HG02623 (cell line): ENCODE results near the gene DAPK1.

ENCODE experiments used
- ATAC-seq: cut with Tn5 transposase; IDR thresholded peaks from one replicate; pipeline ENCODE4 v1.9.1; 2021; ENCODE audit warnings: moderate library complexity; ENCODE audit not compliant: unreplicated experiment

The DAPK1 gene

DNA sequence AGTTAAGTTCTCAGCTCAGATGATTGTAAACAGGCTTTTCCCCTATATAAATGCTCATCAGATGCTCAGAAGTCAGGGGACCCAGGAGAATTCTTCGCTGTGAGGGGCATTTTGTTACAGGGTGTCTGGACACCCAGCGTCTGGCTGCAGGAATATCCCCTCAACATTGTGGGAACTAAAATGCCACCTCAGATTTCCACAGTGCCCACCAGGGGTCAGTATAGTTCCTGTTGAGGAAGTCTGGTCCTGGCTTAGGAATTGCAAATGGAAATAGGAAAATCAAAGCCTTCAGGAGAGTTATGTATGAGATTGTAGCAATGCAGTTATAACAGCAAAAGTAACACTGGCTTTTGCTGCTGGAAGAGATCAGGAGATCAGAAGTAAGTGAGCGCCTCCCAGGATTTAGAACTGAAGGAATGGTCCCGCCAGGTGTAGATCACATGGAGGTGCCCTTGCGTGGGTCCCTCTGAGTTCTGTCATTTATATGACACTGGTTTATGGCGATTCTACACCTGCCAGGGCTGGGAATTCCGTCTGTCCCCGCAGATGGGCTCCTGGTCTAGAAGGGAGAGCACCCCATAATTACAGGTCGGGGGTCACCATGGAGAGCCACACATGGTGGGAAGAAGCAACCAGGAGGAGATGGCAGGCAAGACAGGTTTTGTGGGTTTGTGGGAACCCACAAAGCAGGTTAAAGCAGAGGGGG is 181.1 kb downstream of the DAPK1 start:
- ATAC-seq: no peak

DNA sequence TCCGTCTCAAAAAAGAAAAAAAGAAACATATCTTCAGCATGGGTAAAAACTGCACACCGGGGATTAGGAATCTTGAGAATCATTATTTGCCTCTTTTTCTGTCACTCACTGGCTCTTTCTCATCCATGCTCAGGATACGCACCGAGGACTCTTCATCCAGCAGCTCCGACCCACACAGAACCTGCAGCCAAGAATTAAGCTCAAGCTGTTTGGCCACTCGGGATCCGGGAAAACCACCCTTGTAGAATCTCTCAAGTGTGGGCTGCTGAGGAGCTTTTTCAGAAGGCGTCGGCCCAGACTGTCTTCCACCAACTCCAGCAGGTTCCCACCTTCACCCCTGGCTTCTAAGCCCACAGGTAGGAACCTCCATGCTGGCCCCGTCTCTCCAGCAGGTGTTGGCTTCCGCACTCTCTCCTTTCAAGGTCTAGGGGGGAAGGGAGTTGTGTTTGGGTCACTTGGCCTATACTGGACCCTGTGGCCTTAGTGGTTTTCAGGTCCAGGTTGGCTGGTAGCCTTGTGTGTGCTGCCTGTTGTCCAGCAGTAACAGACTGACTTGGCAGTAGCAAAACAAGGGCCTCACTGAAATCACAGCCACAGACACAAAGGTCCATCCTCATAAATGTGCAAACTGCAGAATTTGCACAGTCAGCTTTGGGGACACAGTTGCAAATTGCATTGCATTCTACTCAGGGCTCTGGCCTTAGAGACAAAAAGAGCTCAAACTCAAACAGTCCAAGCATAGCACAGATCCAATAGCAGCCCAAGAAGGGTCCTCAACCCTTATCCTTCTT is 183.8 kb downstream of the DAPK1 start:
- no peak for ATAC-seq

DNA sequence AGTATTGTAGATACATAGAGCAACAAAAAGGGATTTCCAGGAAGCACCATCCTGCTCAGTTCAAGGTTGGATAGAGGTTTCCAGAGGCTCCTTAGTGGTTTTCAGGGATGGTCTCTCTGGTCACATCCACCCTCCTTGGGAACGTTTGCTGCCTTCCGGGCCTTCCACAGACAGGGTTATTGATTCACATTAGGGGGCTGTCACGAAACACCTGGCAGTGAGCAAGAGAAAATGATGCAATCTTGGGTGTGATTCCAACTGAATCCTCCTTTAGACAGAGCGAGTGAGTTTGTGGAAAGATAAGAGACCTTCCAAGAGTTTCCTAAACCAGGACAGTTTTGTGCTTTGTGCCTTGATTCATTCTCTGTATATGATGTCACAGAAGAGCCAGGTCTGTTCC is 184.4 kb downstream of the DAPK1 start:
- ATAC-seq: no peak

DNA sequence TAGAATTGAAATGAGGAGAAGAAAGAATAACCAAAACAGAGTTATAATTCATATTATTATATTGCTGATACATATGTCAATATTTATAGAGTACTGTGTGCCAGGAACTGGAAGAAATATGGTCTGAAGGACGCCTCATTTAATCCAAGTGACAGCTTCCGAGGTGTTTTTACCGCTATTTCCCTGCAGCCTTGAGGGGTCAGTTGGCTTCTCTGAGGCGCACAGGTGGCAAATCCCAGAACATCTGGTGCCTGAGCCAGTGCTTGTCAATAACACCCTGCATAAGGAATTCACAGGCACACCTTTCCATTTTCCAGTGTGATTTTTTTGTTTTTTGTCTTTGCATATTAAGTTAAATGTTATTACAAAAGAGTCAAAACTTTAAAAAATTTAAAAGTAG is 185.0 kb downstream of the DAPK1 start:
- no peak for ATAC-seq

DNA sequence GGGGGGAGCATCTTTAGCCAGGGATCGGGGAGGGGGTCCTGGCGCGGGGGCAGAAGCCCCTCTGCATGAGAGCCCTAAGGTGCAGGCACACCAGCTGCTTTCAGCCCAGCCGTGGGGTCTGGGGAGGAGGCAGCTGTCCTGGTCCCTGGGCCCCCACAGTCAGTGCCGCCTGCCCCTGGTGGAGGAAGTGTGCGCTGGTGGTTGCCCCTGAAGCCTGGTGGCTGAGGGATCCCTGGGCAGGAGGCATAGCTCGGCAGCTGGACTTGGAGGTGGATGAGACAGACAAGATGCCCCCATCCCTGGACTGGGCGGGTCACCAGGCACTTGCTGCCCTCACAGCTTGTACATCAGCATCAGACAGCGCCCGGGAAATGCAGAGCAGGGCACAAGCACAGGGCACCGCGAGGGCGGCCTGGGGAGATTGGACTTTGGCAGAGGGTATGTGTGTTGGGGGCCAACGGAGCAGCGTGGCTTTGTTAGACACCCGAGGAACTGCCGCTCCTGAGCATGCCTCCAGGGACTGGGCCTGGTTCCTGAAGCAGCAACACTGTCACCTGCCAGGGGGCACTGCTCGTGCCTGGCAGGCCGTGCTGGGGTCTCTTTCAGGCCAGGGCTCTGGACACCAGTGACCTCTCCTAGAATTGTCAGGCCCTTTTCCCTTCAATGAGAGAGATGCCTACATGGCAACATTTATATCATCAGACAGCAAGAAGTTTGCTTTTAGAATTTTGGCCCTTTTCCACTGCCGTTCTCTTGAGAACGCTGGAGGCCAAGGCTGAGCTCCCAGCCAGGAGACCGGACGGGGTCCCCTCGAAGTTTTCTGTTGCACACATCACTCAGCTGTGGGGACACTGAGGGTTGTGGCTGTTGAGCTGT is 186.3 kb downstream of the DAPK1 start:
- ATAC-seq: no peak

DNA sequence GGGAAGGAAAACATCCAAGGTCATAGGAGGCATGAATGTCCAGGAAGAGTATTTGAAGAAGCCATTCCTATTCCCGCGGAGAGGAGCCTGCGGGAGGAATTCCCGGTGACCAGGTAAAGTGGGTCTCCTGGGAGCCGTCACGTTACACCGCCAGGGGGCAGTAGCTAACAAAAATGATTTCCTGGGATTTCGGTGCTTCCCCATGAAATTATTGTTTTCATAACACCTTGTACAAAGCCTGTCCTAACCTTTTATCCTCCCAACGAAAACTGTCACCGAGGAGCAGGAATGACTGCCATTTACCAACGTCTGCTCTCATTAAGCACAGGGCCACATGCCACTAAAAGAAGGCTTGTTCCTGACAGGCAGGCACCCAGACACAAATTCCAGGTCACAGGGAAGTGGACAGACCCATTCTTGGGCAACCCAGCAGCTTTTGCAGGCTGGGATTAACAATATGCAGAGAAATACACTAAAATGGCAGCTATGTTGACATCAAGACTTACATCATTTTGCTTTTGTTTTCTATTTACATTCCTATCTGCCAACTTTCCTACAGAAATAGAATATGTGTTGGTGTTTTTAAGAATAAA is 187.1 kb downstream of the DAPK1 start:
- ATAC-seq: no peak

DNA sequence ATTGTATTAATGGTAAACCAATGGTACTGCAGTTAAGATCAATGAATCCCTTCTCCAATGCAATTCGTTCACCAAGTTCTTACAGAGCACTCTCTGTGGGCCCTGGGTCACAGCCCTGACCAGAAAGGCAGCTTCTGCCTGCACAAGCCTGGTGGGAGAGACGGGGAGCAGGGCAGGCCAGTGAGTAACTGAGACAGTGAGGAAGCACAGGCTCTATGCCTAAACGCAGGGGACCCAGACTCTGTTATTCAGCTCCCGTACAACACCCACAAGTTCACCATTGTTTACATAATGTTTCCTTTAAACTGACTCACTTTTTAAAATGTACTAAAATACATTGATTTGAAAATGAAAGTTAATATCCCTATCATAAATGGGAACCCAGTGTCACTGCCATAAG is 187.8 kb downstream of the DAPK1 start:
- no peak for ATAC-seq

DNA sequence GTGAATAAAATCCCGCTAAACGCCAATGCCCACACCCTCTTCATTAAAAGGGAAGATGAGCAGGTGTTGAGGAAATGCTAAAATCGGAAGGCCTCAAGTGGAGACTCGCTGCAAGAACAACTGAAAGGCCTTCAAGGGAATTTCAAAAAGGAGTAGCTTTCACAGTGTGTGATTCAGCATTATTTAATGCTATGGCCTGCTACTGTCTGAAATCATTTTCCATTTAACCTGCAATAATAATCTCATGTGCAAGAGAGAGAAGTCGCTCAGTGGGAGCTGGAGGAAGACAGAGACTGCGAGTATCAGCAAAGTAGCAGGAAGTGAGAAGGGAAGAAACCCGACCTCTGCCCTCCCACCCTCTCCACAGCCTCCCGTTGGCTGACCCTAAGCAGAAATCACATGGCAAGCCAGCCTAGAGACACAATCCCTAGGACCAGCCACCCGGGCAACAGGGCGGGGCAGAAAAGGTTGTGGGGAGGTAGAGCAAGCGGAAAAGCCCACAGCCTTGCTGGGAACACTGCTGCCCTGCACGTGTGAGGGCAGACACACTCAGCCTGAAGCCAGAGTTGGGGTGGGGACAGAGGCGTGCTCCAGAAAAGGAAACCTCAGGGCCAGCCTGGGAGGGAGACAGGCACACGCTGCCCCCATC is 188.3 kb downstream of the DAPK1 start:
- no peak for ATAC-seq

DNA sequence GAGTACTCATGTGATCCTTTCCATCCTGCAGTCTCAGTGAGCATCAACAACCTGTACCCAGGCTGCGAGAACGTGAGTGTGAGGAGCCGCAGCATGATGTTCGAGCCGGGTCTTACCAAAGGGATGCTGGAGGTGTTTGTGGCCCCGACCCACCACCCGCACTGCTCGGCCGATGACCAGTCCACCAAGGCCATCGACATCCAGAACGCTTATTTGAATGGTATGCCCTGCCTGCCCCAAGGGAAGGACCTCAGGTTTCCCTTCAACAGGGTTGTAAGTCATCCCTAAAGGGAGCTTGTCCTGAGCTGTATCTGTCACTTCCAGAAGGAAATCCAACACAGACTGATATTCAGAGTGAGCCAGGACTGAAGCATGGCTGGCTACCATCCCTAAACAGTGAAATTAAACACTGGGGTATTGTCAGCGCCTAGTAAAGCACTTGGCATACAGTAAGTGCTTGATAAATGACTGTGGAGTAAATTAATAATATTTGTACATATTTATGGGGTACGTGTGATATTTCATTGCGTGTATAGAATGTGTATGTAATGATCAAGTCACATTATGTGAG is 188.9 kb downstream of the DAPK1 start:
- ATAC-seq: no peak

DNA sequence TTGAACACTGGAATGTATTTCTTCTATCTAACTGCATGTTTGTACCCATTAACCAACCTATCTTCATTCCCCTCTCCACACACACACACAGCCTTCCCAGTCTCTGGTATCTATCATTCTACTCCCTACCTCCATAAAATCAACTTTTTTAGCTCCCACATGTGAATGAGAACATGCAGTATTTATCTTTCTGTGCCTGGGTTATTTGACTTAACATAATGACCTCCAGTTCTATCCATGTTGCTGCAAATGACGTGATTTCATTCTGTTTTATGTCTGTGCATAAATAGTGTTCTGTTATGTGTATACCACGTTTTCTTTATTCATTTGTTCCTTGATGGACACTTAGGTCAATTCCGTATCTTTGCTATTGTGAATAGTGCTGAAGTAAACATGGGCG is 189.5 kb downstream of the DAPK1 start:
- no peak for ATAC-seq

DNA sequence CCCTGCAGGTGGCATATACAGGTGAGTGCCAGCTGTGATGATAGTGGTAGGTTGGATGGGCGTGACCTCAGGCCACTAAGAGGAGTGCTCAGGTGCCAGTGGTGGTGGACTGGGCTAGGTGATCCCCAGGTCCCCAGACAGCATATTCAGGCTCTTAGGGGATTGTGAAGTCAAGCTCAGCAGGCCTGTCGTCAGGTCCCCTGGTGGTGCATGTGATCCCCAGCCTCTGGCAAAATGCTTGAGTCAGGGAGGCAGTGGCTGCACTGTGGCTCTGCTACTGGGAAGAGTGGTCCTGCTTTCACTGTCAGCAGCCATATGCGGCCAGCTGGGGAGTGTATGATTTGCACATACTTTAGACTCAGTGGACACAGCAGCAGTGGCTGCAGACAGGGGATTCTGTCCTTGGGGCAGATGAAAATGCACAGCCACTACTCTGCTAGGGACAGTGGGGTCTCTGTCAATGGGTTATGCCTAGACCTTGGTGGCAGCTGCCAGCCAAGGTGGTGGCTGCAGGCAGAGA is 196.6 kb downstream of the DAPK1 start:
- ATAC-seq: no peak

DNA sequence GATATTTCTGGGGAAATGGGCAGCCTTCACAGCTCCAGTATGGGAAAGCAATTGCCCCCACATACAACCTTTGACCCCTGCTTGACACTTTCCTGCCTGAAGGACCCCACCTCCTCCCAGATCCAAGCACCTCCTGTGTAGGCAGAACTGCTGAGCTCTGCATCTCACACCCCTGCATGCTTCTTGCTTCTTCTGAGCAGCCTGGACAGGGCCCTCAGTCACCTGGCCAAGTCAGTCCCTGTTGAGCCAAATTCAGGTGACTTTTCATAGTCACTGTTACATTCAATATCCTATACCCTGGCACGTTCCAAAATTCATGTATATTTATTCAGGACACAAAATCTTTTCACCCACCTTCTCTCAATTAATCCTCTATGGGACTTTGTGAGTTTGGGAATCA is 197.9 kb downstream of the DAPK1 start:
- no peak for ATAC-seq

DNA sequence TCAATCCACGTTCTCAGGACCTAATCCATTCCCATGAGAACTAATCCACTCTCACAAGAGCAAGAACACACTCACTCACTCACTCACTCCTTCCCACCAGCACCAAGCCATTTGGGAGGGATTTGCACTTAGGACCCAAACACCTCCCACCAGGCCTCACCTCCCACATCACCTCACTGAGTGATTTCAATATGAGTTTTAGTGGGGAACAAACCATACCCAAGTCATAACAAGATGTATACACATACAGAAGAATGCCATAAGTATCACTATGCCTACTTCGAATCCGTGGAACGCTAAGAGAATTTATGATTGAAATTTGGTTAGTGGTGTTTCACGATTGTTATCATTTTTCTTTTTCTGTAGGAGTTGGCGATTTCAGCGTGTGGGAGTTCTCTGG is 199.0 kb downstream of the DAPK1 start:
- ATAC-seq: no peak

DNA sequence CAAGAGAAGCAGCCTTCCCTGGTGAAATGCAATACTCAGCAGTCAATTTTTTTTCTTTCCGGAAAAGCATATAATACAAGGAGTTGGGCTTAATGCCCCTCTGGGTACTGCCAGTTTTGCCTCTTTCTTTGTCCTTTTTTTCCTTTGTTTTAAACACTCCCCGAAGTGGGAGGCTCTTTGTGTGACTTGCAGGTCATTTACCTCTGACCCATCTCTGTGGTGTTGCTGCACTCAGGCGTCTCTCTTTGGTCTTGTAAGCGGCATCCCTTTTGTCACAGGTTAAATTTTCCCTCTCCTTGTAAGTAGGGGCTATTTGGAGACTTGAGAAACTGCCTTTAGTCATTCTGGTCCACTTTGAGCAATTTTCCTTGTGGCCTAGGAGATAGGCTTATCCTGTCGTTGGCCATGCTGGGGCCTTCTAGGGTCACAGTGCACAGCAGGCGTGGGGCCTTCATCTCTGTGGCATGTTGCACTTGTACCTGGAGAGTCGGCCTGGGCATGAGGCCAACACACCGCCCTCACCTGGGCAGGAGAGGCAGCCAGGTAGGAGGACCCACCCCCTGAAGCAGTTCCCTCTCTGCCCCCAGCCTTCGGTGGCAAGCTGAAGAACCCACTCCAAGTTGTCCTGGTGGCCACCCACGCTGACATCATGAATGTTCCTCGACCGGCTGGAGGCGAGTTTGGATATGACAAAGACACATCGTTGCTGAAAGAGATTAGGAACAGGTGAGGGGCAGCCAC is 200.6 kb downstream of the DAPK1 start:
- no peak for ATAC-seq

DNA sequence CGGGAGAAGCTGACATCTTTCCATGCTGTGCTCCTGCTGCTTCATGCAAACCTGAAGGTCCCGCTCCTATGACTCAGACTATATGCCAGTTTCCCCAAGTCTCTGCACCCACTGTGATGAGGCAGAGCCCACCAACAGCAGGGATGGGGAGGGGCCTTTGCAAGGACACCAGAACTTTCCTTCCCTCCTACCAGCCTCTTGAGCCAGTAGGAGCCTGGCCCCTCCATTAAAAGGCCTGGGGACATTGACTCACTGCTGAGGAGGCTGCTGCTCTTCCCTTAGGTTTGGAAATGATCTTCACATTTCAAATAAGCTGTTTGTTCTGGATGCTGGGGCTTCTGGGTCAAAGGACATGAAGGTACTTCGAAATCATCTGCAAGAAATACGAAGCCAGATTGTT is 202.2 kb downstream of the DAPK1 start:
- ATAC-seq: no peak

DNA sequence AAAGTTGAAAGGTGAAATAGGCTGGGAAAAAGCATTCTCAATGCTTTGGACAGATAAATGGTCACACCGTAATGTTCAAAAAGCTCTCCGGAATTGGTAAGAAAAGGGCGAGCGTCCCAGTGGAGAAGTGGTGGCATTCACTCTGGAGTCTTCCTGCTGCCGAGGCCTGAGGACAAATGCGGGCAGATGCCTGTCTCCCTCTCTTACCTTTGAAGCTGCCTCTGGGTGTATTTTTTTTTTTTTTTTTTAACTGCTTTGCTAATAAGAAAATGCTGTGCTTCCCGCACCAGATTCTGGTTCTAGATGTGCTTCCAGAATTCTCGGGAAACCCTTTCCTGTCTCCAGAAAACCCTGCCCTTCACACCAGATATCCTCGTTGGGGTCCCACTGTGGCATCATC is 203.8 kb downstream of the DAPK1 start:
- ATAC-seq: no peak

DNA sequence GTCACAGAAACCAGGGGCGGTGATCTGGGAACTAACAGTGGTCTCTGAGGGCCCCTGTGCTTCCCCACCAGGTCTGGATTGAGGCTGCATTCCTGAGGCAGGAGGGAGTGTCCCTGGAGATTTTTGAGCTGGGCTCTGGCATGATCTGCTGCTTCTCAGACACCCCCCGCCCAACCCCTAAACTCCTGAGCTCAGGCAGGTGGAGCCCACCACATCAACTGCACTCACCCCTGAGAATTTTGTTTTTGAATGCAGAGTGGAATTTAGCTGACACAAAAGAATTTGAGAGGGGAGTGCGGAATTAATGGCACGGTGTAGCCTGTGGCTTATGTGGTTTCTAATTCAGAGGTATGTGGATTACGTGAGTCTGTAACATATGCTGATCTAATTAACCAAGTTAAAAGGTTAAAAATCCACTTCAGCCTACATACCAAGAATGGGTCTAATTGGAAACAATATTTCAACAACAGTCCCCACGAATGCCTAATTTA is 204.3 kb downstream of the DAPK1 start:
- no peak for ATAC-seq

DNA sequence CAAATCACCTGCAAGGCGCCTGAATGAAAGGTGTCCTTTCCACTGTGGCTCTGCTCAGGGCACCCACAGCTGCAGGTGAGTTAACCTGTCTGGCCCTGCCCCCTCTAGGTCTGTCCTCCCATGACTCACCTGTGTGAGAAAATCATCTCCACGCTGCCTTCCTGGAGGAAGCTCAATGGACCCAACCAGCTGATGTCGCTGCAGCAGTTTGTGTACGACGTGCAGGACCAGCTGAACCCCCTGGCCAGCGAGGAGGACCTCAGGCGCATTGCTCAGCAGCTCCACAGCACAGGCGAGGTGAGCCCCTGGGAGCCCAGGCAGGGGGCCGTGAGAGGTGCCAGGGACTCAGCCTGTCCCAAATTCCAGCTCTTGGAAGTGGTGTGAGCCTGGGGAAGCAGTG is 205.3 kb downstream of the DAPK1 start:
- no peak for ATAC-seq

DNA sequence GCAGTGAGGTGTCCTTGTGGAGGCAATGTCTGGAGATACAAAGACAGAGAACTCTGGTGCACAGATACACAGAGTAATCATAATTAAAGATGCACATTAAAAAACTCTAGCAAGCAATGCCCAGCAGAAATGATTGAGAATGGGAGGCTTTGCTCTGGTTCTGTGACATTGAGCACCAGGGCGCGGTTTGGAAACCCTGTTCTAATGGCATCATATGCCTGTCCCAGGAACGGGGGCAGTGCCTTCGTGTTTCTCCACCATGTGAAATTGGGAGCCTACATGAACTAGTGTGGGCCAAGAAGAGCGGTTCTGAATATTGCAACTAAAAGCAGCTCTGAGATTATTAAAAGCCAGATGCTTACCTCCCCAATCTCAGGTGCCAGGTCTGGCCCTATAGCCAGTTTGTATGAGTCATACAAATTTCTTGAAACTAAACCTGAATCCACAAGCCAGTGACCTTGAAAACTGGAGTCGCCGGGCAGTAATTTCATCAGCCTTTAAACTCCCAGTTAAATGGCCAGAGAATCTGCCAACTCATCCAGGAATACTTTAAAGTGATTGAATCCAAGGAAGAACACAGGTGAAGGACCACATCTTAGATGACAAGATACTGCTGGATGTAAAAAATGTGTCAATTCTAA is 206.1 kb downstream of the DAPK1 start:
- ATAC-seq: no peak
